DOHH2 (cell line): ENCODE results near the gene ADGRL2.

Experiments used
- H3F3A ChIP-seq: fragments of 200-600 bp; sonication (generic), shearing (Covaris generic); 2 replicates; pipeline ENCODE4 v1.6.0; 2016; ENCODE audit warnings: antibody characterized with exemption, mild to moderate bottlenecking; ENCODE audit not compliant: control insufficient read depth, insufficient read depth
- H3K27ac ChIP-seq: fragments of 200-600 bp; sonication (generic); 2 replicates; pipeline ENCODE4 v1.5.1; 2014; ENCODE audit warnings: low read depth, mild to moderate bottlenecking, low read length, moderate library complexity
- H3K27me3 ChIP-seq: fragments of 200-600 bp; sonication (generic); 2 replicates; pipeline ENCODE4 v1.6.1; 2014; ENCODE audit warnings: mild to moderate bottlenecking, low read length, mixed read lengths; ENCODE audit not compliant: control insufficient read depth
- H3K36me3 ChIP-seq: fragments of 200-600 bp; sonication (generic); 2 replicates; pipeline ENCODE4 v1.6.1; 2014; ENCODE audit warnings: mild to moderate bottlenecking, low read length, moderate library complexity, mixed read lengths; ENCODE audit not compliant: control insufficient read depth
- H3K4me1 ChIP-seq: fragments of 200-600 bp; sonication (generic); 2 replicates; pipeline ENCODE4 v1.6.1; 2014; ENCODE audit warnings: mild to moderate bottlenecking, low read length, mixed read lengths; ENCODE audit not compliant: control insufficient read depth
- H3K4me2 ChIP-seq: fragments of 200-600 bp; sonication (generic); 2 replicates; pipeline ENCODE4 v1.6.0; 2014; ENCODE audit warnings: mild to moderate bottlenecking, low read length, moderate library complexity
- H3K4me3 ChIP-seq: fragments of 200-600 bp; sonication (generic); 2 replicates; pipeline ENCODE4 v1.5.1; 2014; ENCODE audit warnings: mild to moderate bottlenecking, low read length, mixed read lengths
- H3K79me2 ChIP-seq: fragments of 200-600 bp; sonication (generic); 2 replicates; pipeline ENCODE4 v1.6.1; 2014; ENCODE audit warnings: mild to moderate bottlenecking, low read length, mixed read lengths; ENCODE audit not compliant: control insufficient read depth
- H3K9me2 ChIP-seq: fragments of 200-600 bp; sonication (generic); replicated peaks from 2 replicates; pipeline ENCODE4 v1.6.1; 2014; ENCODE audit warnings: mild to moderate bottlenecking, low read length, mixed read lengths; ENCODE audit not compliant: control insufficient read depth
- H3K9me3 ChIP-seq: fragments of 200-600 bp; sonication (generic); 2 replicates; pipeline ENCODE4 v1.6.1; 2014; ENCODE audit warnings: antibody characterized with exemption, low read length, mixed read lengths; ENCODE audit not compliant: control insufficient read depth, insufficient read depth
- H4K20me1 ChIP-seq: fragments of 200-600 bp; sonication (generic); 2 replicates; pipeline ENCODE4 v1.6.0; 2014; ENCODE audit warnings: low read depth, mild to moderate bottlenecking, antibody characterized with exemption, low read length, moderate library complexity; ENCODE audit not compliant: control insufficient read depth, insufficient read depth
- CTCF ChIP-seq: fragments of 200-600 bp; sonication (generic); IDR thresholded peaks from one replicate; pipeline ENCODE4 v1.5.1; 2014; ENCODE audit warnings: antibody characterized with exemption, mild to moderate bottlenecking, low read depth, low read length; ENCODE audit not compliant: poor library complexity, severe bottlenecking
- EZH2phosphoT487 ChIP-seq: fragments of 200-600 bp; sonication (generic); IDR thresholded peaks from 2 replicates; pipeline ENCODE4 v1.6.1; 2017; ENCODE audit warnings: borderline replicate concordance, mild to moderate bottlenecking, antibody characterized with exemption, low read length, moderate library complexity, mixed read lengths

Gene ADGRL2

DNA sequence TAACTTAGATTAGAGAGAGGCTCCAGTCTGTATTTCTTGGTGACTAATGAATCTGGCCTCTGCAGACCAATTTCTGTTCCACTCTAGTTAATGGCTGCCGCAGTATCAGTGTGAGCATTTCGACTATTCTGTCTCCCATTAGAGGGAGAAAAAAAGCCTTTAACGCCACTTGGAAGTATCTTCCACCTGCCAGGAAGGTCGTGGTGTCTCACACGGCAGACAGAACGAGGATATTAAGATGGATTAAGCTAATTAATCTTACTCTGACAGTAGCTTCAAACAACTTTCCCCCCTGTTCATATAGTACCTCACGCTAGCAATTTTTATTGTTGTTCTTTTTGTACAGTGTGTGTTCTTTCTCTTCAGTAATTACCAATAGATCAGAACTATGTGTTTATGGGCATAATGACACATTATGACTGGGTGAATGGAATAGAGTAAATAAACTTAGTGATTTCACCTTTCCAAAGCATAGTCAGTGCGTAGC lies 153.8 kb downstream of the ADGRL2 start:
- H4K20me1 ChIP-seq = no peaks in the 10 kb centered on the region
- TF ChIP-seq CTCF (no peak), EZH2phosphoT487 (no peak)
- no peaks in the 10 kb centered on the region for H3K79me2 ChIP-seq
- no peaks in the 10 kb centered on the region for H3K9me3 ChIP-seq
- no peak overlapping the region for H3K27ac ChIP-seq
- no peak overlapping the region for H3K4me3 ChIP-seq
- H3F3A ChIP-seq = no peaks in the 10 kb centered on the region
- H3K4me2 ChIP-seq = no peak overlapping the region
- H3K27me3 ChIP-seq = no peaks in the 10 kb centered on the region
- no peaks in the 10 kb centered on the region for H3K9me2 ChIP-seq
- H3K4me1 ChIP-seq = no peaks in the 10 kb centered on the region
- no peaks in the 10 kb centered on the region for H3K36me3 ChIP-seq

DNA sequence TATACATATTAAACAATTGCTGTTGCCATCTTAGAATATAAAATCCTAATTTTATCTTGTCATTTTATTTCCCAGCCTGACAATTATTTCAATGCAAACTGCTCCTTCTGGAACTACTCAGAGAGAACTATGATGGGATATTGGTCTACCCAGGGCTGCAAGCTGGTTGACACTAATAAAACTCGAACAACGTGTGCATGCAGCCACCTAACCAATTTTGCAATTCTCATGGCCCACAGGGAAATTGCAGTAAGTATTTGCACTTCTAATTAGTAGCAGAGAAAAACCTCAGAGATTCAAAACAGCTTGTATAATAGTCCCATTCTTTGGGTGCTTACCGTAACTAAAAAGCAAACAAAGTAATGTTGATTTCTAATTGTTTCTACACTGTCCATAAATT lies 167.2 kb downstream of the ADGRL2 start:
- H3K79me2 ChIP-seq = no peaks in the 10 kb centered on the region
- H3K27ac ChIP-seq = no peak overlapping the region
- no peaks in the 10 kb centered on the region for H3K9me3 ChIP-seq
- no peaks in the 10 kb centered on the region for H3K27me3 ChIP-seq
- no peaks in the 10 kb centered on the region for H4K20me1 ChIP-seq
- no peaks in the 10 kb centered on the region for H3K4me1 ChIP-seq
- H3F3A ChIP-seq = no peaks in the 10 kb centered on the region
- H3K4me2 ChIP-seq = no peak overlapping the region
- no peaks in the 10 kb centered on the region for H3K36me3 ChIP-seq
- H3K4me3 ChIP-seq = no peak overlapping the region
- TF ChIP-seq EZH2phosphoT487 = no peak
- no peak for TF ChIP-seq CTCF
- H3K9me2 ChIP-seq = no peaks in the 10 kb centered on the region

DNA sequence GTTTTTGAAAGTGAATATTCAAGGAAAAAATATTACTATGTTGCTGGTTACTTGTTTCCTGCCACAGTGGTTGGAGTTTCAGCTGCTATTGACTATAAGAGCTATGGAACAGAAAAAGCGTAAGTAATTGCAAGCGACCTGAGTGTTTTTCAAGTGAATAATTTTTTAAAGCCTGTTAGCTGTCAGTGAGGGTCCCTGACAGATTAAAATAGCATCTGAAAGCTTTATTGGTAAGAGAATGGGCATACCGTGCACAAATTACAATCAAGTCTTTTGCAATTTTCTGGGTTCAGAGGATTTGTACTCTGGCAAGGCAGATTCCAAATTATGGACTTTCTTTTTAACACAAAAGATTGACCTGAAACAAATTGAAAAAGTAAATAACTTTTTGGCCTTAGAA lies 169.7 kb downstream of the ADGRL2 start:
- no peak overlapping the region for H3K4me3 ChIP-seq
- TF ChIP-seq CTCF = no peak
- TF ChIP-seq EZH2phosphoT487 = no peak
- no peak overlapping the region for H3K27ac ChIP-seq
- no peaks in the 10 kb centered on the region for H3K4me1 ChIP-seq
- H3K4me2 ChIP-seq = no peak overlapping the region
- H3K27me3 ChIP-seq = no peaks in the 10 kb centered on the region
- no peaks in the 10 kb centered on the region for H3F3A ChIP-seq
- H3K79me2 ChIP-seq = no peaks in the 10 kb centered on the region
- H3K36me3 ChIP-seq = no peaks in the 10 kb centered on the region
- H3K9me2 ChIP-seq = no peaks in the 10 kb centered on the region
- H3K9me3 ChIP-seq = no peaks in the 10 kb centered on the region
- no peaks in the 10 kb centered on the region for H4K20me1 ChIP-seq
